Thoracic aorta (tissue), 2 donors: Measurements from ENCODE around the gene DNAJC4. TPM values are rescaled to one million over a fixed set of nuclear protein-coding genes. Genes with fewer than 3 reads are reported as not detected.

Source experiments
- ATAC-seq: fragments of 150-250 bp; one replicate; pipeline ENCODE4 v1.8.0; 2017; ENCODE audit warnings: low read depth; ENCODE audit not compliant: insufficient number of reproducible peaks, low FRiP score
- DNase-seq: peaks from one replicate; pipeline ENCODE4 v3.0.0-alpha.2; 2020; ENCODE audit warnings: low spot score
- H3K27ac ChIP-seq, 2 donors: fragments of 200-600 bp; sonication (generic); 1 replicate in 1 of 2; 2 replicates in 1 of 2; pipeline ENCODE4 v1.5.1; 2016; ENCODE audit warnings: mild to moderate bottlenecking in 2 of 2, moderate library complexity in 2 of 2
- H3K27me3 ChIP-seq: fragments of 200-600 bp; sonication (generic); replicated peaks from 2 replicates; pipeline ENCODE4 v1.6.0; 2016; ENCODE audit warnings: mild to moderate bottlenecking; ENCODE audit not compliant: insufficient read depth
- H3K36me3 ChIP-seq: fragments of 200-600 bp; sonication (generic); one replicate; pipeline ENCODE4 v1.5.1; 2016
- H3K4me1 ChIP-seq, 2 donors: fragments of 200-600 bp; sonication (generic); 1 replicate in 1 of 2; 2 replicates in 1 of 2; pipeline versions ENCODE4 v1.5.1 to v1.6.0; 2016; ENCODE audit warnings: low read depth in 2 of 2, mild to moderate bottlenecking in 1 of 2; ENCODE audit not compliant: control insufficient read depth in 1 of 2
- H3K4me3 ChIP-seq: fragments of 200-600 bp; sonication (generic); 2 replicates; pipeline ENCODE4 v1.5.1; 2016; ENCODE audit warnings: mild to moderate bottlenecking
- H3K9me3 ChIP-seq: fragments of 200-600 bp; sonication (generic); 2 replicates; pipeline ENCODE4 v1.5.1; 2016
- CTCF ChIP-seq: fragments of 200-600 bp; sonication (generic); IDR thresholded peaks from one replicate; pipeline ENCODE4 v1.5.1; 2019; ENCODE audit warnings: antibody characterized with exemption
- total RNA-seq, 2 donors: library from RNA; depleted of rRNA; stranded (reverse); fragments of >200 nt; gene quantifications; one replicate each; pipeline versions ENCODE4 v1.1.0 to v1.2.3, GENCODE V29; 2016

DNAJC4 gene
- total RNA-seq, 2 donors from 2014 or later = 13.5 to 53.2 TPM

- Histone ChIP-seq H3K27me3 (no peaks in the 10 kb centered on the region), H3K36me3 (peaks cover 36% of the 10 kb centered on the region), H3K4me3 (no peak overlapping the region), H3K4me1 (no peaks in the 10 kb centered on the region), H3K9me3 (no peaks in the 10 kb centered on the region), H3K27ac (no peak overlapping the region)
- peak; percentile 41 for ATAC-seq
- DNase-seq = no peak
- TF ChIP-seq CTCF = peak; percentile 46
Measured at GRCh38 chr11:64204464-64204989, 25.8 kb upstream of the DNAJC4 start.

- ATAC-seq (no peak), DNase-seq (no peak)
- Histone ChIP-seq H3K27me3 (no peaks in the 10 kb centered on the region), H3K27ac (peak within 1 kb of the TSS; percentile 34 to 65), H3K4me1 (no peaks in the 10 kb centered on the region), H3K4me3 (peak within 1 kb of the TSS; percentile 68), H3K36me3 (peaks cover 20% of the 10 kb centered on the region), H3K9me3 (no peaks in the 10 kb centered on the region)
- TF ChIP-seq CTCF = no peak
Measured at GRCh38 chr11:64206457-64207255, 23.7 kb upstream of the DNAJC4 start, which contains the start of gene FERMT3. FERMT3 (plus strand) TSS chr11:64206721; CDS start chr11:64207365, 644 bp downstream.

- peak; percentile 44 for ATAC-seq
- Histone ChIP-seq H3K36me3 (peaks cover 19% of the 10 kb centered on the region), H3K9me3 (no peaks in the 10 kb centered on the region), H3K27me3 (no peaks in the 10 kb centered on the region), H3K4me1 (no peaks in the 10 kb centered on the region), H3K4me3 (peak overlapping the region; percentile 68), H3K27ac (peak overlapping the region; percentile 34 to 65)
- no peak for TF ChIP-seq CTCF
- no peak for DNase-seq
Measured at GRCh38 chr11:64207256-64208085, 22.9 kb upstream of the DNAJC4 start.

GRCh38 chr11:64208086-64208795 lies 22.1 kb upstream of the DNAJC4 start:
- TF ChIP-seq CTCF = no peak
- H3K27ac ChIP-seq = peak overlapping the region; percentile 34 to 65
- H3K4me1 ChIP-seq = no peaks in the 10 kb centered on the region
- DNase-seq (no peak), ATAC-seq (no peak)
- peak overlapping the region; percentile 68 for H3K4me3 ChIP-seq
- H3K9me3 ChIP-seq = no peaks in the 10 kb centered on the region
- H3K36me3 ChIP-seq = peaks cover 11% of the 10 kb centered on the region
- no peaks in the 10 kb centered on the region for H3K27me3 ChIP-seq
